HepG2 (cell line): ENCODE results near the gene CCDC57. TPM values are rescaled to one million over a fixed set of nuclear protein-coding genes. Genes with fewer than 3 reads are reported as not detected.
A peak's percentile ranks its signal among the peaks of the same experiment; 100 is the strongest.

Experiments
- ATRX ChIP-seq: sonication (generic); formaldehyde crosslinking; IDR thresholded peaks from 2 replicates; pipeline ENCODE4 v1.4.0; 2020; ENCODE audit warnings: missing genetic modification reagents, borderline replicate concordance
- CHD2 ChIP-seq: IDR thresholded peaks from 2 replicates; pipeline ENCODE4 v1.6.1; 2011; ENCODE audit warnings: low read depth, low read length, improper control_type of control experiment
- CREM ChIP-seq, 2 experiments: sonication (generic) in 1 of 2; formaldehyde crosslinking in 1 of 2; IDR thresholded peaks; 2 replicates each; pipeline versions ENCODE4 v1.4.0 to v1.6.1; 2016 to 2020; ENCODE audit warnings: antibody characterized with exemption in 1 of 2, mild to moderate bottlenecking in 1 of 2, missing genetic modification reagents in 1 of 2
- JUNB ChIP-seq: sonication (generic); formaldehyde crosslinking; IDR thresholded peaks from 2 replicates; pipeline ENCODE4 v1.8.0; 2022; ENCODE audit warnings: missing genetic modification reagents, mild to moderate bottlenecking, borderline replicate concordance
- JUND ChIP-seq: sonication (generic); formaldehyde crosslinking; IDR thresholded peaks from 2 replicates; pipeline ENCODE4 v1.8.0; 2022; ENCODE audit warnings: mild to moderate bottlenecking, missing genetic modification reagents
- LRRFIP1 ChIP-seq: sonication (generic); formaldehyde crosslinking; conservative IDR thresholded peaks from 2 replicates; pipeline ENCODE4 v1.4.0; 2020; ENCODE audit warnings: missing genetic modification reagents
- MXD3 ChIP-seq: IDR thresholded peaks from 2 replicates; pipeline ENCODE4 v1.6.1; 2016; ENCODE audit warnings: mild to moderate bottlenecking, missing biosample characterization, missing genetic modification reagents
- MYPOP ChIP-seq: sonication (generic); formaldehyde crosslinking; IDR thresholded peaks from 2 replicates; pipeline ENCODE4 v1.8.1; 2023; ENCODE audit warnings: mild to moderate bottlenecking, moderate library complexity, missing genetic modification reagents
- NFAT5 ChIP-seq: sonication (generic); formaldehyde crosslinking; IDR thresholded peaks from 2 replicates; pipeline ENCODE4 v1.4.0; 2020; ENCODE audit warnings: missing genetic modification reagents
- RFX5 ChIP-seq: IDR thresholded peaks from 2 replicates; pipeline ENCODE4 v1.6.1; 2011; ENCODE audit warnings: low read depth, low read length, improper control_type of control experiment
- RFXANK ChIP-seq: IDR thresholded peaks from 2 replicates; pipeline ENCODE4 v1.6.1; 2016
- RORA ChIP-seq: sonication (generic); formaldehyde crosslinking; IDR thresholded peaks from 2 replicates; pipeline ENCODE4 v1.5.0; 2020; ENCODE audit warnings: mild to moderate bottlenecking, missing genetic modification reagents, moderate library complexity
- RXRB ChIP-seq: IDR thresholded peaks from 2 replicates; pipeline ENCODE4 v1.6.1; 2016; ENCODE audit warnings: borderline replicate concordance, missing genetic modification reagents, missing compliant biosample characterization
- SP2 ChIP-seq: sonication (generic); formaldehyde crosslinking; IDR thresholded peaks from 2 replicates; pipeline ENCODE4 v1.5.1; 2020; ENCODE audit warnings: mild to moderate bottlenecking, missing genetic modification reagents
- TOE1 ChIP-seq: sonication (generic); formaldehyde crosslinking; IDR thresholded peaks from 2 replicates; pipeline ENCODE4 v1.4.0; 2020; ENCODE audit warnings: mild to moderate bottlenecking, missing genetic modification reagents
- ZNF264 ChIP-seq: sonication (generic); formaldehyde crosslinking; IDR thresholded peaks from 2 replicates; pipeline ENCODE4 v1.4.0; 2020; ENCODE audit warnings: missing genetic modification reagents
- ZNF598 ChIP-seq: sonication (generic); formaldehyde crosslinking; IDR thresholded peaks from 2 replicates; pipeline ENCODE4 v1.5.1; 2020; ENCODE audit warnings: mild to moderate bottlenecking, missing genetic modification reagents, borderline replicate concordance
- ZNF678 ChIP-seq: sonication (generic); formaldehyde crosslinking; IDR thresholded peaks from 2 replicates; pipeline ENCODE4 v1.4.0; 2020; ENCODE audit warnings: mild to moderate bottlenecking, missing genetic modification reagents
- ZNF740 ChIP-seq: sonication (generic); formaldehyde crosslinking; IDR thresholded peaks from 2 replicates; pipeline ENCODE4 v1.4.0; 2020; ENCODE audit warnings: missing genetic modification reagents
- polyA plus RNA-seq, 8 experiments: library from polyadenylated mRNA; depleted of rRNA in 3 of 8; stranded (reverse) in 7 of 8; unstranded in 1 of 8; fragments of >200 nt; fragmentation: Illumina TruSeq in 4 of 8; extraction: Trizol in 4 of 8; gene quantifications; 2 replicates each; pipeline versions ENCODE4 v1.2.1 to v1.2.3, GENCODE V29; 2011 to 2016; ENCODE audit warnings: low read depth in 4 of 8, missing spikeins in 1 of 8, mixed read lengths in 1 of 8; ENCODE audit not compliant: insufficient read depth in 1 of 8
- total RNA-seq, 5 experiments: library from RNA; depleted of rRNA; stranded (reverse); fragments of >200 nt; fragmentation: Illumina TruSeq; extraction: Trizol; gene quantifications; 2 replicates each; pipeline ENCODE4 v1.2.3, GENCODE V29; 2016; ENCODE audit warnings: low read depth in 1 of 5

The CCDC57 gene
- total and polyA plus RNA-seq, 2 of the 13 experiments (the other 11 are each of a cell fraction or from before 2014, with no cell fraction given), result 59.3 to 59.9 TPM

- peak; percentile 97 for TF ChIP-seq NFAT5
- TF ChIP-seq JUND (CRISPR knock-in tag), result peak; percentile 79; the same call in 1 of the 2 replicates
- peak; percentile 89 for TF ChIP-seq RXRB (CRISPR knock-in tag)
- peak; percentile 92 for TF ChIP-seq MYPOP (CRISPR knock-in tag)
- peak; percentile 96 for TF ChIP-seq ZNF264
- no peak; the same call in 1 of the 2 replicates for TF ChIP-seq CHD2
- no peak for TF ChIP-seq ATRX (CRISPR knock-in tag)
- no peak for TF ChIP-seq RFX5
- no peak for TF ChIP-seq TOE1
- TF ChIP-seq ZNF598, result peak; percentile 78; the same call in 1 of the 2 replicates
- TF ChIP-seq JUNB (CRISPR knock-in tag), result peak; percentile 76; the same call in 1 of the 2 replicates
- peak; percentile 16; the same call in 1 of the 2 replicates for TF ChIP-seq SP2 (CRISPR knock-in tag)
- no peak for TF ChIP-seq RORA (CRISPR knock-in tag)
- TF ChIP-seq MXD3 (CRISPR knock-in tag), result peak; percentile 98
- TF ChIP-seq ZNF740 (CRISPR knock-in tag), result peak; percentile 26
- peak; percentile 98; the same call in 1 of the 2 replicates for TF ChIP-seq ZNF678 (CRISPR knock-in tag)
- TF ChIP-seq LRRFIP1 (CRISPR knock-in tag), result no peak
- no peak for TF ChIP-seq RFXANK (CRISPR knock-in tag)
- TF ChIP-seq CREM (IDR thresholded peaks at IDR 0.05), result no peak; the same call in 1 of the 2 replicates
- no peak for TF ChIP-seq CREM (CRISPR knock-in tag; IDR thresholded peaks at IDR 0.05)
Measured at GRCh38 chr17:82230609-82231311, 18.1 kb upstream of the CCDC57 start (continued).
